GM18508 (cell line): ENCODE measurements around the gene PMFBP1.

Experiments used
- ATAC-seq: cut with Tn5 transposase; IDR thresholded peaks from one replicate; pipeline ENCODE4 v1.9.1; 2021; ENCODE audit warnings: moderate number of reproducible peaks; ENCODE audit not compliant: insufficient read depth, unreplicated experiment

The PMFBP1 gene, protein sequence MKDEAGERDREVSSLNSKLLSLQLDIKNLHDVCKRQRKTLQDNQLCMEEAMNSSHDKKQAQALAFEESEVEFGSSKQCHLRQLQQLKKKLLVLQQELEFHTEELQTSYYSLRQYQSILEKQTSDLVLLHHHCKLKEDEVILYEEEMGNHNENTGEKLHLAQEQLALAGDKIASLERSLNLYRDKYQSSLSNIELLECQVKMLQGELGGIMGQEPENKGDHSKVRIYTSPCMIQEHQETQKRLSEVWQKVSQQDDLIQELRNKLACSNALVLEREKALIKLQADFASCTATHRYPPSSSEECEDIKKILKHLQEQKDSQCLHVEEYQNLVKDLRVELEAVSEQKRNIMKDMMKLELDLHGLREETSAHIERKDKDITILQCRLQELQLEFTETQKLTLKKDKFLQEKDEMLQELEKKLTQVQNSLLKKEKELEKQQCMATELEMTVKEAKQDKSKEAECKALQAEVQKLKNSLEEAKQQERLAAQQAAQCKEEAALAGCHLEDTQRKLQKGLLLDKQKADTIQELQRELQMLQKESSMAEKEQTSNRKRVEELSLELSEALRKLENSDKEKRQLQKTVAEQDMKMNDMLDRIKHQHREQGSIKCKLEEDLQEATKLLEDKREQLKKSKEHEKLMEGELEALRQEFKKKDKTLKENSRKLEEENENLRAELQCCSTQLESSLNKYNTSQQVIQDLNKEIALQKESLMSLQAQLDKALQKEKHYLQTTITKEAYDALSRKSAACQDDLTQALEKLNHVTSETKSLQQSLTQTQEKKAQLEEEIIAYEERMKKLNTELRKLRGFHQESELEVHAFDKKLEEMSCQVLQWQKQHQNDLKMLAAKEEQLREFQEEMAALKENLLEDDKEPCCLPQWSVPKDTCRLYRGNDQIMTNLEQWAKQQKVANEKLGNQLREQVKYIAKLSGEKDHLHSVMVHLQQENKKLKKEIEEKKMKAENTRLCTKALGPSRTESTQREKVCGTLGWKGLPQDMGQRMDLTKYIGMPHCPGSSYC

DNA sequence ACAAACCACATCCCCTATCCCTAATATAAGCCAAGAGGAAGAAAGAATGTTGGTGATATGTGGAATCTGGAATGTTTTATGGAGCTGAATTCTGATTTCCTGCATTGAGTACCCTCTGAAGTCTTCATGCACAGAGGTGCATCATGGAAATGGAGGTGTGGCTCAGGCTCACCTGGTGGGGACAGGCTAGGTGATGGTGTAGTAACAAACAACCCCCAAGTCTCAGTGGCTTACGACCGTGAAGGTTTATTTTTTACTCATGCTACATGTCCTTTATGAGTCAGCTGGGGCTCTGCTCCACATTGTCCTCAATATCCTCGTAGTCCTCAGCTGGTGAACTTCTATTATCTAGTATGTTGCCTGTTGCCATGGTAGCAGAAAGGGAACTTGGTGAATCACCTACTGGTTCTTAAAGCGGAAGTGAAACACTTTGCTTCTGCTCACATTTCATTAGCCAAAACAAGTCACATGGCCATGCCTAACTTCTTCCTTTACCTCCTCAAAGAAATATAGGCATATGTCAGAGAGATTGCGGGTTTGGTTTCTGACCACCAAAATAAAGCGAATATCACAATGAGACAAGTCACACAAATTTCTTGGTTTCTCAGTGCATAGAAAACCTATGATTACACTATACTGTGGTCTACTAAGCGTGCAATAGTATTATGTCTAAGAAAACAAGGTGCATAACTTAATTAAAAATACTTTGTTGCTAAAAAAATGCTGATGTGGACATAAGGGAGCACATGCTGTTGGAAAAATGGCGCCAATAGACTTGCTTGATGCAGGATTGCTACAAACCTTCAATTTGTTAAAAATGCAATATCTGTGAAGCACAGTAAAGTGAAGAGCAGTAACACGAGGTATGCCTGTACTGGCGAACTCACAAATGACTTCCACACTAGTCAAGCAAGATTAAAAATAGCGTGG is at the start of gene PMFBP1:
PMFBP1 (minus strand) TSS at position 51 of the 930 bp plus-strand sequence. CDS start 947 bp downstream, outside the sequence.
- peak; percentile 98 for ATAC-seq

DNA sequence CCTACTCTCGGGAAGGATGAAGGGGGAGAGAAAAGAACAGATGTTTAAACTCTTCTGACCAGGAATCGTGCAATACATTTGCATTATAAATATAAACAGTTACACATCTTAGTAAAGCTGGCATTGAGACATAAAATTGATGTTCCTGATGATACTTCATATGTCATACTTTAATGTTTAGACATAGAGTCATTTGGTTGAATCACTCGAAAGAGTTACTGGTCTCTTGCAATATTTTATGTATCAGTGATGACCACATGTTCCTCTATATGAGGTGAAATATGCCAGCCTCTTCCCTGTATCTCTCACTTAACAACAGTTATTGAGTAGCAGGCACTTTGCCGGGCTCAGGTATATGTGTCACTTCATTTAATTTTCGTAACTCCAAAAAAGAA is 49.7 kb upstream of the PMFBP1 start:
- ATAC-seq = no peak

DNA sequence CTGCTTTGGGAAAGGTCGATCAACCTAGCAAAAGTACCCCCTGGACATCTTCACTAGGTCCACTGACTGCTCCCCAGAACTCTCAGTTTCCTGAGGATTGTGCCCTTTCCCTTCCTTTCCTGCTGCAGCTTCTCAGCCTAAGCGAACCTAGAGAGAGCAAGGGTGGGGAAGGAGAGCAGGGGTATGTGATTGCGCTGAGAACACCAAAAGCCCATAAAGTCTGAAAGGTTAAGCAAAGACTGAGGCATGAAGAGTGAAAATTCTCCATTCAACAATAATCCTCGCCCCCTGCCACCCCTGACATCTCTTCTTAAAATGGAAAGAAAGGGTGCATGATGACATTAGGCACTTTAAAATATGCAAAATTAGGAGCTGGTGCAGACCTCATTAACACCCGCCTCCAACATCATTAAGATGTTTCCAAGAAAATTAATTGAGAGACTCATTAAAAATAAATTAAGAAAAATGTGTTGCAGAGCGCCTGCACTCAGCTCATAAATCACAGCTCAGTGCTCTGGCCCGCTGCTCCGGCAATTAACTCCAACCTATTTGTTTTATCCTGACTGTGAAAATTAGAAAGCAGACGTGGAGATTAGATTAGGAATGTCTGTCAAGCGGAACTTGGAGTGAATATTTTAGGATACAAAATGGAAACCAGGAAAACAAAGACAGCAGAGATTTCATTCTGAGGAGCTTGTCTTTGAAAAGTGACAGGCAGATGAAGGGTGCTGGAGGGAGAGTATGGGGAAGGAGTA is 49.1 kb upstream of the PMFBP1 start:
- ATAC-seq = no peak

DNA sequence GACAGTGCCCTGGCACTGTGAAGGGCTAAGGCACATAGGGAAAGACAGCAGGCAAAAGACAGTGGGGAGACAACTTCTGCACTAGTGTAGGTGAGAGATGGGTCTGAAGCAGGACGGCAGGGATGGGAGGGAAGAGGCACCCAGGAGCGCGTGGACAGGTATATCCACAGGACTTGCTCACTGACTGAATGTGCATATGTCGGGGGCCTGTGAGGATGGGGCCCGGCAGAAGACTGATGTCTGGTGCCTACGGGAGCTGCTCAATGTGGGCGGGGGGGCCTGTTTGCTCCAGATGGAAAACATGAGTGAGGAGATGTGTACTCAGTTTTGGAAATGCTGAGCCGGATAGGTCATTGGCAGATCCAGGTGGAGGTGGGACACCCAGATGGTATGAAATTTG is 47.3 kb upstream of the PMFBP1 start:
- no peak for ATAC-seq

DNA sequence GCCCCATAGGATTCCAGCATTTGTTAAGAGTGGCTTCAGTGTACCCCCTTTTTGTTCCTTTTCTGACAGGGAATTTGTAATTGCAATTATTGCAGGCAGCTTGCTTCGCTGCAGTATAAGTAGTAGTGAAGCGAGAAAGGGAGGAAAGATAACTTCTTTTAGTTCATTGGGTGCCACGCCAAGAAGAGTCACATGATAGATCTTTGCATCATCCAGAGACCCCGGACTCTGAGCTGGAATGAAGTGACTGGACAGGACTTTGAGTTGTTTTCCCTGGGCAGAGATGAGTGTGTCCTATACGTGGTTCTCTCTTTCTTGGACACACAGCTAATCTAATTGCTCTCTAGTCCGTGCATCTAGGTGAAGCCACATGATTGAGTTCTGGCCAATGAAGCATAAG is 44.8 kb upstream of the PMFBP1 start:
- ATAC-seq = no peak

DNA sequence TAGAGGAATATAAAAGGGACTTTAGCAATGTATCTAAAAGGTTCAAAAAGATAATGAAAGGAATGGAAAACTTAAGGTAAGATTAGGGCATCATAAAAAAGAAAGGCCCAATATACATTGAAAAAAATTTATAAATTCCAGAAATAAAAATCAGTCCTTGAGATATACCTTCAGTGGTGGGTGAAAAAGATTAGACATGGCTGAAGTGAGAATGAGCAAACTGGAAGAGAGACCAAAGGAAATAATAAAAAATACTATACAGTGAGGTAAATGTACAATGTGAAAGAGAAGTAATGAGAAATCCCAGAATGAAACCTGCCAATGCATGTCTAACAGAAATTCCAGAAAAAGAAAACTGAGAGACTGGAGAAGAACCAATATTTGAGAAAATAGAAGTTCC is 42.9 kb upstream of the PMFBP1 start:
- no peak for ATAC-seq

DNA sequence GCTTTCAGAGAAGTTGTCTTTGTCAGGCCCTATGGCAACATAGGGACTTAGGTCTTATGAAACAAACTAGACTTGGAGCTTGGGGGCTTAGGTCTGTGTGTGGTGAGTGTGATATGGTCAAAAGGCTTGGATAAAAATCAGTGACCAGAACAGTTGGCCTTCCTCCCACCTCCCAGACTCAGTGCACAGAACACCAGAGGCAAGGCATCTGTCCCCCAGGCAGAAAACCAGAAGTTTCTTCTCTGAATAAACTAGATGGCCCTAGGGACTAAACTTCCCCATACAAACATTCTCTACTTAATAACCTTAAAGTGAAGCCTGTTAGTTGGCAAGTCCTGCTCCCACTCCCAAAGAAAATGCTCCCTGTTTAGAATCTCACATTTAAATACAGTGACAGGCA is 39.2 kb upstream of the PMFBP1 start:
- ATAC-seq = no peak

DNA sequence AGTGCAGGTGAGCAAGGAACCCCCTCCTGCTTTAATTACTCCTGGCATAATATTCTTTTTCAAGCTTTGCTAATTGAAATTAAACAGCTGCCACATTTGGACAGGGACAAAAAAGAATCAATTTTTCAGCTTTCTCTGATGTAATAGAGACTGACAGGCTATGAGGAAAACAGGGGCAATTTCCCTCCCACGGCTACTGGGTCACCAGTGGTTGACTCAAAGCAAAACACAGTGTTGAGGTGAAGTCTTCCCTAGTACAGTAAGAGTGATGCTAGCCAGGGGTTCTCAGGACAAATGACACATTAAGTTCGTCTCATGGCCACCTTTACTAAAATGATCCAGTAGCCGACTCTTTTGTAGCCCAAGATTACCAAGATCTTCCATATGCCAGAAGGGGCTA is 38.6 kb upstream of the PMFBP1 start:
- ATAC-seq = no peak

DNA sequence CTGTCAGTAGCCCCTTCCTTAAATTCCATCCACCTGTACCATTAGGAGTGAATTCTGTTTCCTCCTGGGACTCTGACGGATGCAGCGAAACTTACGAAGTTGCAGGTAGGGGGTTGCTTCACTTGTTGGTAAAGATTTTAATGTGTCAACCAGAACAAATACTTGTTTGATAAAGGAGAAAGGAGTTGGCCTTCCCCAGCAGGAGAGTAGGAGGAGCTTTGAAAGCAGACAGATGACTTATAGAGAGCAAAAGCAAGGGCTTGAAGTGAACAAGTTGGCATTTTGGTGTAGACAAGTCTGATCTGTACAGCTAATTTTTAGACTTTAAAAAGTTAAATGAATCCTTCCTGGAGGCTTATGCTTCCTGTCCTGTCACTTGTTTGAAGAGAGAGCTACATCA is 38.1 kb upstream of the PMFBP1 start:
- no peak for ATAC-seq

DNA sequence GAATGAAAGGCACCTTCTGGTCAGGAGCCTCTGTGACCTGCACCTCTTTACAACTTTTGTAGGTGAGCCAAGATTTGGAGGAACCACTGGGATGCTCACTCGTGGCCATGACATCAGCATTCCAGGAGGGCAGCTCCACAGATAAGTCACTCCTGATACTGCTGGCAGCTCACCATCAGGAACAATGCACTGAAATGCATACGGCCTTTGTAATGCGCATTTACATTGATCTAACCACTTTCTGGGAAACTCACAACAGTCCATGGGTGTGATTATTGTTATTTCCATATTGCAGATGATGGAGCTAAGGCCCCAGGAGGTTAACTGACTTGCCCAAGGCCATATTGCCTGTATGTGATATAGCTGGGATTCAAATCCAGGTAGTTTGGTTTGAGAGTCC is 34.3 kb upstream of the PMFBP1 start:
- no peak for ATAC-seq

DNA sequence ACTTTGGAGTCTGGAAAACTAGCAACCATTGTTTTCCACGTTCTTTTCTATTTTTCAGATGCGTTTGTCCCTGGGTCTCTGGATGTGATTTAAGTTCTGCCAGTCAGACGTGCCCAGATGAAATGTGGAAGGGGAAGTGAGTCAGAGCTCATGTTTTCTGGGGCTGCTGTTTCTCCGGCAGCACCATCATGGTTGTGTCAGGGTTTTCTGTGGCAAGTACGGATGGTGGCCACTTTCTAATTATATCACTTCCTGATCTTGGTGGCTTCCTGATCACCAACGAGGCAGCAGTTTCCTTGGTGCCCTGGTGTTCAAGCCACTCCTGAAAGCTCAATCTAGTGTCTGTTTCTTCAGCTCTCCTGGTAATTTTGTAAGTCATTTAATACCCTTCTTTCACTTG is 31.4 kb upstream of the PMFBP1 start:
- ATAC-seq = peak; percentile 44

DNA sequence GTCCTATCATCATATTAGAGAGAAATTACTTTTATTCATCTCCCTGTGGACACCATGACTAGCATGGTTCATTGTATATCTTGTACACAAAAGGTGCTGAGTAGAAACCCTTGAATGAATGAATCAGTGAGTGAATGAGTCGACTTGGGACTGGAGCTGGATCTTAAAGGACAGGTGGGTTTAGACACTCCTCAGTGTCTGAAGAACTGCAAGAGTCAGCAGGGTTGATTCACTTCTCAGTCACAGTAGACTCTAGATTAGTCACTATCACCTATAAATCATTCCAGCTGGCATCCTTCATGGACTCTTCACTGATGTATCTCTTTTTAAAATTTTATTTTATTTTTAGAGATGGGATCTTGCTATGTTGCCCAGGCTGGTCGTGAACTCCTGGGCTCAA is 30.1 kb upstream of the PMFBP1 start:
- ATAC-seq = no peak

DNA sequence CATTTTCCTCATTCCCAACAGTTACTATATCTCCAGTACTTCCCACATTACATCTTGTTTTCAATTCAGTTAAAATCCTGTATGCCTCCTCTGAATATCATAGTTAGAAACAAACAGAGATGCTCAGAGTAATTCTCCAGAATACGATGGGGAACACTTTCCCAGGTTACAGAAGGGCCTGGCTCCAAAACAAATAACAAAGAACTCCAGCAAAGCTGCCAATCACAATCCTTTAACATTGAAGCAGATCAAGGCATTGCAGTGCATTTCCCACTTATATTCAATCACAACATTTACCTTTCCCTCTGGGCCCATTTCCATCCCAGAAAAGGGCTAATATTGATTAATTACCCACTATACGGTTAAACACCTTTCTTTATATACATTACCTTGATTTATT is 29.4 kb upstream of the PMFBP1 start:
- ATAC-seq = no peak

DNA sequence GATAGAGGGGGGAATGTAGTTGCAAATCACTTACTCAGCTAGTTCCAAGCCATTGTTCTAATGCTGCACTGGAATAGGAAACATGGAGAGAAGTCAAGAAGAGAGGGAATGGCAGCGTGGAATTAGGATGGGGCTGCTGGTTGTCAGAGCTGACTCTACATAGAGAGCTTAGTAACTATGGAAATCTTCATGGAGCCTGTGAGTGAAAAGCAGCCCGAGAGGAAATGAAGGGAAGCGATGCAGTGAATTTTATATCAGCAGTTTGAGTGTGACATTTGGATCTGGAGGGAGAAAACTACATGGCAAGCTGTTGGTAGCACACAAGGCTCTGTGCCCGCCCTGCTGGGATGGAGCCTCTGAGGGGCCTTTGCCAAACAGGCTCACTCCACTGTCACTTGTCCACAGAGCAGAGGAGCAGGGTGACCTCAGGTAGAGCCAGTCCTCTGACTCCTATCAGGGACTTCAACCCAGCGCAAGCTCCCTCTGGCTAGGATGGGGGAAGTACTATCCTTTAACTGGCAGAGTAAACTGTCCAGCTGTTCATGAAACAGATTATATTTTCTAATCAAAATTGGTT is 27.9 kb upstream of the PMFBP1 start:
- no peak for ATAC-seq

DNA sequence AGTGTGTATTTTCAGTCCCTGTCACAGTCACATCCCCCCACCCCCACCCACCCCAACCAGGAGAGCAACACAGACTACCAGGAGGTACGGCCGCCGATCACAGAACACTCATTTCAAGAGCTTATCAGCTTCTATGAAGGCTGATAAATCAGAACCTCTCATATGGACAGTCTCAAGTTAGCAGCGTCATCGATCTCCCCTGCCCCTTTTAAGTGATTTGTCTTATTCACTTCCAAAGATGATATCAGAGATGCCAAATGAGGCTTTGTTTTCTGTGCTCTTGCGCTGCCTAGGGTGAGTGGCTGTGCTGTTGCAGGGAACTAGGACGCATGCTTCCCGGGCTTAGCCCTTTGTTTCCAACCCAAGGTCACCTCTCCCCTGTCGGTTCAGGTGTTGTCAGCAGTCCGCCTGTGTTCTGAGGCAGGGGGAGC is 26.8 kb upstream of the PMFBP1 start:
- ATAC-seq = no peak

DNA sequence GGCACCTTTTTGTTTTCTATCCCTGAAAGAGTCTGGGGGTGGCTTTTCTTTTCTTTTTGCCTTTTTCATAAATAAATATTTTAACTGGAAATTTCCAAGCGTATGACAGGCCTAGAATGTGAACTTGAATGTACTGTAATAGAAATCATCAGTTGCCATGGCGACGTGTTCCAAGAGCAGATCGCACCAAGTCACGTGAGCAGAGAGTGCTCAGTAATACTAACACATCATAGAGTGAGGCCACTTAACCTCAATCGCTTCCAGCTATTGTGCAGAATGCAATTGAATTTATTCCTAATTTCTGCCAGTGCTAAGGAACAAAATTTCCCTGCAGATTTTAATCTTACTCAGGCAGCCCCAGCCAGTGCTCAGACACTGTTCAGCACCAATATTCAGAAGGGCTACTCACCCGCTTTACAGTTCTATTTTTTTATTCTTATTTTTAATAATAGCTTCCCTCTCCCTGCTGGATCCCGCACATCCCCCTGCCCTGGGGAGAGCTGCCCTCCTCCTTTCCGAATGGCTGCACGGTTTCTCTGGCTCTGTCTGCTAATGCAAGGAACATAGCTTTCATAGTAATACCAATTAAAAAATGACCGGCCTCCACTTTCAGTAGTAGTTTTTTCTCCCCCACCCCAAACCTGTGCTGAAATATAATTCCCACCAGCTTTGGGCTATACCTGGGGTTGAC is 26.2 kb upstream of the PMFBP1 start:
- no peak for ATAC-seq

DNA sequence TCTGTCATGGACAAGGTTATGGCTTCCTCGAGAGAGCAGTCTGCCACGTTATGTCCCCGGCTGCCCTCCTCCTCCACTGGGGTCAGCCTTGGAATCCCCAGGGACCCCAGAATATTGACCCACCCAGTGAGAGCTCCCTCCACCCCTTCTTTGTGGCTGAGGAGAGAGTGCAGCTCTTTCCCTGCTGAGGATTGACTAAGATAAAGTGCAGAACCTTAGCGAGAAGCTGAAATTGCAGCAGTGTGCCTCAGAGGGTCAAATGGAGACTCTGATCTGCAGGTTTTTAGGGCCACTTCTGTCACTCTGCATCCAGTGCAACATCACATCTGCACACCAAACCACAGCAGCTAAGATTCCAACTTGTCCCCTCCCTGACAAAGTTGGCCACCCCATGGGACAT is 25.6 kb upstream of the PMFBP1 start:
- no peak for ATAC-seq

DNA sequence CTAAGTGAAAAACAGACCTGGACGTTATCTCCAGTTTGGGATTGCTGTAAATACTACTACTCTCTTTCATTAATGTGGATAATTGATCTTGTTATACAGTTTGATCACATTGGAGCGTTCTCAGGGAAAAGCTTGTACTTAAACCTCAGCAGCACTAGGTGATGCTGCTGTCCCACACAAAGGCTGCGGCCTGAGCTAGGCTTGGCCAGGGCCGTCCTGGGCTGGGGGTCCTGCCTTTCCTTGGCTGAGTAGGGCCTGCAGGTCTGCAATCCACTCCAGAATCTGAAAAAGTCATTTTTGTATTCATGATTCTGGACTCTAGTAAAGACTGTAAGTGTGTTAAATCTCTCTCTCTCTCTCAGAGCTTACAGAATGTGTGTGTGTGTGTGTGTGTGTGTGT is 23.7 kb upstream of the PMFBP1 start:
- no peak for ATAC-seq

DNA sequence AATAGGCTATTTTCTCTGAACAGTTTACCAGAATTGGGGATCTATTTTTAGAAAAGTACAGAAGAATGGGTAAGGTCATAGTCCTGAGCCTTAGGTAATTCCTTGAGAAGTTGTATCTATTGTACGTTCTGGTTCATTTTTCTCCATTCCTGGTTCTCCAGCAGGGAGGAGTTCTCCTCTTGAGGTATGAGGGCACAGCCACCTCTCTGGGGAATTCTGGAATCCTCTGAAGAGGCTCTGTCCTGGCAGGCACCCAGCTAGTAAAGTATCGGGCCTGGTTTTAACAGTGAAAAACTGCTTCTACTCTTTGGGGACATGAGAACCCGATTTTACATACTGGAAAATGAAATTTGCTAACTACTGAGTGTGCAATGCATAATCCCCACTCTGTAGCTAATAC is 19.6 kb upstream of the PMFBP1 start:
- no peak for ATAC-seq
